GM19438 (cell line): ENCODE data around the gene SEMA3B.
"Not testable (repeated sequence)": the region's sequence is repeated elsewhere in the genome, so short reads cannot be mapped to it uniquely, and the experiment has no call there.

Experiments
- ATAC-seq: cut with Tn5 transposase; IDR thresholded peaks from one replicate; pipeline ENCODE4 v1.9.1; 2021; ENCODE audit warnings: low read depth; ENCODE audit not compliant: unreplicated experiment

SEMA3B gene

DNA sequence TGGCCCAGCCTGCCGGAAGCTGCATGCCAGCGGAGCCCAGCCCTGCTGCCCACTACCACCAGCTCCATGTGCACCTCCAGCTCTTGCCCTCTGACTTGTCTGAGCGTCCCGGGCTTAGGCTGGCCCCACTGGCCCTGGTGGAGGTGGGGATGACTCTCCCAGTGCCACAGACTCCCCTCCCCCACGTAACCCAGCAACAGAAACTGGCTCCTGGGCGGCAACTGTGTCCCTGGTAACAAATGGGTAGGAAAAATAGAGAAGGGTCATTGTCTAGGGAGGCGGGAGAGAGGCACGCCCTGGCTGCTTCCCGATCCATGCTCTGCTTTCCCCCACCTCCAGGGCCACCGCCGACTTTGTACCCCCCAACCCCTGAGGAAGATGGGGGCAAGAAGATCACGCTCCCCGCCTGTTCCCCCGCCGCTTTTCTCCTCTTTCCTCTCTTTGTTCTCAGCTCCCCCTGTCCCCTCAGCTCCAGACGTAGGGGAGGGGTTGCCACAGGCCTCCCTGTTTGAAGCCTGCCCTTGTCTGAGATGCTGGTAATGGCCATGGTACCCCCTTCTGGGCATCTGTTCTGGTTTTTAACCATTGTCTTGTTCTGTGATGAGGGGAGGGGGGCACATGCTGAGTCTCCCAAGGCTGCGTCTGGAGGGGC lies 10.8 kb upstream of the SEMA3B start:
- ATAC-seq = no peak

DNA sequence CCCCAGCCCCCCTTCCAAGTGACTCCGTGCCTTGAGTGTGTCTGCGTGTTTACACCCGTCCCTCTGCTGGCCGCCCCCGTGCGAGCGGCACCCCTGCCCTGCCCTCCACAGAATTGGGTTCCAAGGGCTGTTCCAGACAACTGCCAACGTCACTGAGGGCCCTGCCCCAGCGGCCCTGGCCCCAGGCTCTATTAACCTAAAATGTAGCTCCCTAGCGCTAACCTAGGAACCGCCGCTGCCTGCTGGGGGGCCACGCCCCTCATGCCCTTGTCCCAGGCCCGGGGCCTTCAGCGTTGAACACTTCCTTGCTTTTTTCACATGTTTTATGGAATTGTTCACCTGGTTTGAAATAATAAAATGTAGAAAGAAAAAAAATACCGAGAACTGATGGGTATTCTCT lies 10.0 kb upstream of the SEMA3B start:
- ATAC-seq = no peak

DNA sequence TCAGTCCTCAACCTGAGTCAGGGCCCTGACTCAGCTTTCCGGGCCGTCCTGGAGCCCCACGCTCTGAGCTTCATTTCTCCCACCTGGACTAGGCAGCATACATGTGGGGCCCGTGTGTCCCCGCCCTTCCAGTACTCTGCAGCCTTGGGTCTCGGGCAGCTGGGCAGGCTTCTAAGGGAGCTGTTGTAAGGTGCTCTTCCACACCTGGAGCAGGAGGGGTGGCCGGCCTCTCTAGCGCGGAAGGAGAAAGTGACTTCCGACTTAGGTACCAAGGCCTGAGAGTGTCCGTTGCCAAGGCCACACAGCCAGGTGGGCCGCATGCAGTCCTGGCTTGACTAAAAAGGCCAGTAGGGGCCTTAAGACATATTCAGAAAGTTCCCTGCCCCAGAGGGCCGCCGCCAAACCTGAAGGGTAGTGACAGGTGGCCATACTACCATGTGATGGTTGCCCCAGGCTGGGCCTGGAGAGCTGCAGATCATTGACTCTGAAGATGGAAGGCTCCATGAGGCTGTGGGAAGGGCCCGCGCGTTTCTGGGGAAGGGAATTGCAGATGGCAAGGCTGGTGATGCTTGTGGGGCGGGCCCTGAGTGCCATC lies 9.4 kb upstream of the SEMA3B start:
- peak; percentile 14 for ATAC-seq

DNA sequence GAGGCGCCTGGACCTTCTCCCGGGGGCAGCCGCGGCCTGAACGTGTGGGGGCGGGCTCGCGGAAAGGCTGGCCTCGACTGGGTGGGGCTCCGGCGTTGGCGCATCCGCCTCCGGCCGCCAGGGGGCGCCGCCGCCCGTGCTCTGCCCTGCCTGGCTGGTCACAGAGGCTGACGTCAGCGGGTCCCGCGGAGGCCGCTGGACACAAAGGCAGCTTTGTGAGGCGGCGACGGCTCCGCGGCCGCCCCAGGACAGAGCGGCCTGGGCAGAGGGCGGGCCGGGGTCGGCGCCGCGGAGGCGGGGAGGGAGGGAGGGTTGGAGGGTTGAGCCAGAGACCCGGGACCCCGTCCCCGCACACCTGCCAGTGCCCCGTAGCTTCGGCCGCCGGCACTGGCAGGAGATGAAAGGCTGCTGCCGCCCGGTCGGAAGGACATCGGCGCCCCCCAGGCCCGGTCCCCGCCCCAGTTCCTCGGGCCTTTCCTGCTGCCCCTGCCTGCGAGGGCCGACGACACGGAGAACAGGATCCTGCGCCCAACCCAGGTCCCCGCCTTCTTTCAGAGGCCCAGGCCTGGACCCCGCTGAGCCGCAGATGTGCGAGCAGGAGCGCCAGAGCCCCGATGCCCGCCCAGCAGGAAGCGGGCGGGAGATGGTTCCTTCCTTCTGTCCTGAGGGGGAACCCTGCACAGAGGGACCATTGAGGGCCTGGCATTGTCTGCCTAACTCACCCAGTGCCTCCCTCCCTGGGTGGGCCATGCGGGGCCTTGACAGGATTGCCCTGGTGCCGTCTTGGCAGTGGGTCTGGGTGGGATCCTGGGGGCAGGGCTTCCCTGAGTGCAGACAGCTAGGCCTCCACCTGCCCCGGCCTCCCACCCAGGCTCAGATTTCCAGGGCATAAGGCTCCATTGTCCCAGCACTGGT lies 8.7 kb upstream of the SEMA3B start:
- ATAC-seq = peak; percentile 89

DNA sequence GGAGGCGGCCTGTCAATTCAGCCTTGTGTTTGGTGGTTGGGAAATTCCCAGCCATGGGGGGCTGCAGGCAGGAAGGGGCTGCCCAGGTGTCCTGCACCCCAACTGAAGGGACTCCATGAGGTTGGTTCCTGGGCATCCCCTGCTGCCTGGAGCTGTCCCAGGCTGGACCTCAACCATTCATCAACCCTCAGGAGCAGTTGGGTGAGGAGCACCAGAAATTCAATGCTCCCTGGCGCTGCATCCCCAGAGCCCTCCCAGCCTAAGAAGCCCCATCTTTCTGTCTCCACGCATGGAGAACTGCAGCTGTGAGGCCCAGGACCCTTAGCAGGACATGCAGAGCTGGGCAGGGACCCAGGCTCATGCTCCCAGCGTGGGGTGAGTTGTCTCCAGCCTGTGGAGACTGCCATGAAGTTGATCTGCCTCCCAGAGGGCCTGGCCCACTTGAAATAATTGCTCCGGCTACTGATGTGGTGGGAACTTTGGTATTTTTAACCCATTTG lies 8.0 kb upstream of the SEMA3B start:
- no peak for ATAC-seq

DNA sequence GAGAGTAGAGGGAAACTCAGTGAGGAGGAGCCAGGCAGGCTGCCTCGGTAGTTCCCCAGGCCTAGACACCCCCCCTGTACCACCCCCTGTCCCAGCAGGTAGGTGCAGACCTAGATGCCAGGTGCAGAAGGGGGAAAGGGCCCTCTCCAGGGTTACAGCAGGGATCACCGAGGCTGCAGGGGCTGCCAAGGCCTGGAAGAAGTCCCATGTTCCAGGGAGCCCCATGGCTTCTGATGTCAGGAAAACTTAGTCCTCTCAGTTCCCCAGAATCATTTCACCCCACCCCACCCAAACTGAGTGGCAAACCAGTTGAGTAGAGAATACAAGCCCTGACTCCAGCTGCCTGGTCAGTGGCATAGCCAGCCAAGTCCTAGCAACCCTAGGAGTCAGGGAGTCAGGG lies 7.4 kb upstream of the SEMA3B start:
- ATAC-seq = no peak

DNA sequence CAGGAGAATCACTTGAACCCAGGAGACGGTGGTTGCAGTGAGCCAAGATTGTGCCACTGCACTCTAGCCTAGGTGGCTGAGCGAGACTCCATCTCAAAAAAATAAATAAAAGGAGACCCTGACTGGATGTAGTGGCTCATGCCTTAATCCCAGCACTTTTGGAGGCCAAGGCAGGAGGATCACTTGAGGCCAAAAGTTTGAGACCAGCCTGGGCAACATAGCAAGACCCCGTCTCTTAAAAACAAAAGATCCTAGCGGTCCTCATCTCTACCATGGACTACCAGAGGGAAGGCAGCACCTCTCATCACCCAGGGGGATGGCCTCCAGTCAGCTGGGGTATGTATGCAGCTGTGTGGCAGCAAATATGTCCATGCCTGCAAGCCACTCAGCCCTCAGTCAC lies 6.7 kb upstream of the SEMA3B start:
- not testable (repeated sequence) for ATAC-seq

DNA sequence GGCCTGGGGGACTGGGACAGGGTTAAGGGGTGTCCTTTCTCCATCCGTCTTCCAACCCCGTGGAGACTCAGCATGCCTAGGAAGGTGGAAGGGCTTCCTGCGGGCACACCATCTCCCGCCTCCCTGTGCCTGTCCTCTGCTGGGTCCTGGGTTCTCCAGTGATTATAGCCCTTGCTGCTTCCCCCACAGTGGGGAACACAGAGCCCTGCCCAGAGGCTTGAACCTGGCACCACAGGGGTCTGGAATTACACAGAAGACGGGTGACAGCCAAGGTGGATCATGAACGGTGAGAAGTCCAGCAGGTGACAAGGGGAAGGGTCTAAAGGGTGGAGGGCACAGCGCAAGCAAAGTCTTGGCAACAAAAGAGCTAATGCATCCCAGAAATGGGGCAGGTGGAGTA lies 6.2 kb upstream of the SEMA3B start:
- no peak for ATAC-seq

DNA sequence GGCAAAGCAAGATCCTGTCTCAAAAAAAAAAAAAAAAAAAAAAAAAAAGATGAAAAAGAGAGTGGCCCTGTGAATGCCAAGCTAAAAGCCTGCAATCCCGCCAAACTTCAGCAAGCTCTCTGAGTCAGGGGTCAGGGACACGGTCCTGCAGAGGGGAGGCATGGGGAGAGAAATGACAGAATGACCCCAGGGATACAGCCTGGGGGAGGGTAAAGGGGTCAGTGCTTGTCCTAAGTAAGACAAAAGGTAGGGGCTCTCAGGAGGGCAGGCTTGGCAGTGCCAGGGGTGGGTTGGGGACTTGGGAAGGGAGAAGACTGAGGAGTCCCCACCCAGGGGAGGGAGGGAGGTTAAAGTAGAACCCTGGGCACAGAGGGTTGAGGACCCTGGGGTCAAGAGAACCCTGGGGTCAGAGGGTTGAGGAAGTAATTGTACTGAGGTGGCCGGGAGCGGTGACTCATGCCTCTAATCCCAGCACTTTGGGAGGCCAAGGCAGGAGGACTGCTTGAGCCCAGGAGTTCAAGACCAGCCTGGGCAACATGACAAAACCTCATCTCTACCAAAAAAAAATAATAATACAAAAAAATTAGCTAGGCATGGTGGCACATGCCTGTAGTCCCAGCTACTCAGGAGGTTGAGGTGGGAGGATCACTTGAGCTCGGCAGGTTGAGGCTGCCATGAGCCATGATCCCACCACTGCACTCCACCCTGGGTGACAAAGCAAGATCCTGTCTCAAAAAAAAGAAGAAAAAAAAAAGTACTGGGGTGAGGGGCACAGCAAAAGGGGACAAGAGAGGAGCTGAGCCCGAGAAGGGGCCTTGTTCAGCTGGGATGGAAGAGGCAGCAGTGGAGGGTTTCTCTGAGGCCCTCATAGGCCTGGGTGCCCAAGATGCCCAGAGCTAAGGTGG lies 5.2 kb upstream of the SEMA3B start:
- ATAC-seq = no peak

DNA sequence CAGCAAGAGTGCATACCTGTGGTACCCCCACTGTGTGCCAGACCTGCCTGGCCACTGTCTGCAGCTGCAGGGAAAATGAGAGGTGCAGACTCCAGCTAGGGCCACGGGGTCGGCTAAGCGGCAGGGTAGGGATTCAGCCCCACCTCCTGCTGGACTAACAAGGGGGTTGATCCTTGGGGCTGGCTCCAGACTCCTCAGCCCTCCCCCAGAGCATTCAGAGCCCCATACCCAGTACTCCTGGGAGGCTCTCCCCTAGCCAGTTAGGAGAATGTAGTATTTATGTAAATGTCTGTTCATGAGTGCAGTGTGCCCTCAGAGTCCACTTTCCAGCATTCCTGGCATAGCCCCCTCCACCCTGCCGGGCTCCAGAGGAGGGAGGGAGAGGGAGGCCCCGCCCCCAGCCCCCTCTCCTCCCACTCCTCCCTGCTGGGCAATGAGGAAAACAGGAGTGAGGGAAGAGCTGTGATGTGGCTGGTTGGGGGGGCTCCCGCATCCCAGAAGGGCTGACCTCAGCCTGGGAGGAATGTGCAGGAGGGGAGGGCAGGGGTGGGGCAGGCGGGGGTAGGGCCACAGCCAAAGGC lies 4.5 kb upstream of the SEMA3B start:
- no peak for ATAC-seq

DNA sequence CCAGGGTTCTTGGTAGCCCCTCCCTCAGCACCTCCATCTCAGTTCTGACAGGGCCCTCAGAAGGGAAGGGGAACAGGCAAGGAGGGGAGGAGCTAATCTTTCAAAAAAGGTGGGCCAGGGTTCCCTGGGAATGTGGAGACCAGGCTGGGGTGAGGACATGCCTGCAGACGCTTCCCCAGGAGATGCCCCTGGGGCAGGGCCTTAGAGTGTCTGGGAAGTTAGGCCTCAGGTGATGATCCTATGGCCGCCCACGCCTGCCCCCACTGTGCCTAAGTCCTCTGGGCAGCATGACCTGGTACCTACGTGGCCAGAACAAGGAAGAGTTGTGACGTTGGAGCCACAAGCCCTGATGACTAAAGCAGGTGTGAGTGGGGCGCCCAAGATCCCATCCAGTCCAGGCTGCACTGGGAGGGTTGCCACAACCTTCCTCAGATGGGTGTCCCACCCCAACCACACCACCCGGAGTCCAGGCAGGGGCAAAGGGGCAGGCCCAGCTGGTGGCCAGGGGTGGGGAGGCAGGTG lies 3.9 kb upstream of the SEMA3B start:
- ATAC-seq = no peak

DNA sequence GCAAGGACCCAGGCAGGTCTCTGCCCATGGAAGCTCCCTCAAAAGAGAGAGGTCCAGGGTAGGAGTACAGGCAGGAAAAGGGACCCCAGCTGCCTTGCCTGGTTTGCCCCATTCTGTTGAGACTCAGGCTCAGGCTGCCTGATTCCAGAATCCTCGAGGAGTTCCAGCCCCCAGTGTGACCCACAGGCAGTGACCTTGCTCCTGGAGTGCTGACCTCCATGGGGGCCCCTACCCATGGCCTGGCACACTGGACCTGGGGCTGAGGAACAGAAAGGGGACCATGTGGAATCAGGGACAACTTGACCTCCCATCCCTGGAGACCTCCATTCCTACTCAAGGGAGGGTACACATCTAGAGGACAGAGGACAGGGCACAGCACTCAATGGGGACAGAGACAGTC lies 3.4 kb upstream of the SEMA3B start:
- no peak for ATAC-seq

DNA sequence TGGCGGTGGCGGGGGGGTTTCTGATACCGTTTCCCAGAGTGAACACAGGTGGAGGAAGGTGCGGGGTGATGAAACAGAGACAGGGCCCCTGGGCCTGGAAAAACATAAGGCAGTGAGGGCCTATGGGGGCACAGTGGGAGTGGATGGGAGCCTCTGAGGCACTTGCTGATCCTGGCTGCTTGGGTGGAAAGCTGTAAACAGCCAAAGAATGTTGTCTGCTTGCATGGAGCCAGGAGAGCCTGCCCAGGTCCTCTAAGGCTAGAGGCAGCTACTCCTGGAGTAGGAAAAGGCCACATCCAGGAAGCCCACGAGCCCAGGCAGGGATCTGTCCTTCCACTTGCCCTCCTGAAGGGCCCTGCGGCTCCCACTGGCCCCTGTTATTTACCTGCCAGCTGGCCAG lies 2.9 kb upstream of the SEMA3B start:
- ATAC-seq = no peak

DNA sequence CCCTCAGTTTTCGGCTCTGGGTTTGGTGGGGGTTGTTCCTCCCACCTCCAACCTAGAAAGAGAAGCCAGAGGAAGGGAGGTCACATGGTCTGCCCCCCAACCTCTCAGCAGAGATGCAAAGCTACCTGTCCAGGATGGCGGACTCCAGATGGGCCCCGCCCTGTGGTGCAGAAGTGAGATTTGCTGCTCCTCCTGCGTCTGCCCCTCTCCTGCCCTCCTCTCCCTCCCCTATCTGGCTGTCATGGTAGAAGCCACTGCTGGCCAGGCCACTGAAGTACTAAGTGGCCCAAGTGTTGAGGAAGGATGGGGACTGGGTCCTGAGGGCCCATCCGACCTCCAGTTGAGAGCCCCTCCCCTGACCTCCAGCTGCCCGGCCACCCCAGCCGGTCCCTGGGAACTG lies 2.1 kb upstream of the SEMA3B start:
- no peak for ATAC-seq

DNA sequence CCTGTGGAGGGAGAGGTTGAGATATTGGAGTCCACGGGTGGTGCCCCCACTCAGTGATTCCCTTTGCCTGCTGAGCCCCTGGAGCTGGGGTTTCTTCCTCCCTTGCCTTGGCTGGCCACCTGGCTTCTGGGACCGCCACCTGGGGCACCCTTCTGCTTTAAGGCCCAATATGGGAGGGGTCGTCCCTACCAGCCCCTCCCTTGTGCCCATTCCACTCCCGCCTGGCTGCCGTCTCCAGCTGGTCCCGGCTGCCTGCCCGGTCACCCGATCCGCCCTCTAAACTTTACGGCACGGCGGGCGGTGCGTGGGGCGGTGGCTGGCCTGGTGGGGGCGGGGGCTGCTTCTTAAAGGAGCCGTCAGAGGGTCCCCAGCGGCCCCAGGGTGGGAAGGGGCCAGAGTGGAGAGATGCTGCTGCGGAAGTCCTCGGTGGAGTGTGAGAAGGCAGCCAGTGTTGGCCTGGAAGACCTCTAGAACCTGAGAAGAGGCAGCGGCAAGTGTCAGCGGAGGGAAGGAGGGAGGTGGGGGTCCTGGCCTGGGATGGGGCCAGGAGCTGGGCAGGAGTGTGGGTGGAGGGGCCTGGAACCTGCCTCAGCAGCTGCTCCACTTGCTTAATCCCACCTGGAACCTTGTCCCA lies 1.6 kb upstream of the SEMA3B start:
- ATAC-seq = no peak

DNA sequence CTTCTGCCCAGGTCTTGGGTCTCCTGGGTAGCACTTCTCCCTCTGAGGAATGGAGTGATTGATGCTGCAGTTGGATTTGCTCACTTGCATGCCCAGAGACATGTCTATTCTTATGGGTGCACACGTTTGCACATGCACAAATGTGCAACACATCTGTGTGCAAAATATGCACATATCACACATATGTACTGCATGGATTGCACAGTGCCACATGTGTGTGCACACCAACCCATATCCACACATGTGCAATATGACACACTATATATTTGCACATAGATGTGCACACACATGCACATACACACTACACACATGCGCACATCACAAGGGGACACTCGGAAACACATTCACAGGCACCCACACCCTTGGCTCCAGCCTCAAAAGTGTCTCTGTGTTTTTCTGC lies 671 bp upstream of the SEMA3B start:
- ATAC-seq = no peak

DNA sequence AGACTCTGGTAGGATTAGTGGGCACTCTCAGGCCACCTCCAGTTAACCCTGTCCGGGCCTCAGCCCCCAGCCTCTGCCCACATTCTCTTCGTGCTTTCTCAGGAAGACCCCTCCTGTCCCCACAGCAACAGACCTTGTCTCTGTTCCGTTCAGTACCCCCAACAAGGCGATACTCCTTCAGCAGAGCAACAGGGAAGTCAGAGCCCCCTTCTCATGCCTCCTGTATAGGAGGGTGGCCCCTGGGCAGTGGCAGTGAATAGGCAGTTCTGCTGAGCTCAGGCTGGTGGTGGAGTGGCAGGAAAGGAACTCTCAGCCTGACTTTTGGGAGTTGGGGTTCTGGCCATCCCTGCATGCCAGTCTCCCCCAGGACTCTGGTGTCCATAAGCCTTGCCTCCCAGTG lies 513 bp downstream of the SEMA3B start:
- ATAC-seq = no peak

DNA sequence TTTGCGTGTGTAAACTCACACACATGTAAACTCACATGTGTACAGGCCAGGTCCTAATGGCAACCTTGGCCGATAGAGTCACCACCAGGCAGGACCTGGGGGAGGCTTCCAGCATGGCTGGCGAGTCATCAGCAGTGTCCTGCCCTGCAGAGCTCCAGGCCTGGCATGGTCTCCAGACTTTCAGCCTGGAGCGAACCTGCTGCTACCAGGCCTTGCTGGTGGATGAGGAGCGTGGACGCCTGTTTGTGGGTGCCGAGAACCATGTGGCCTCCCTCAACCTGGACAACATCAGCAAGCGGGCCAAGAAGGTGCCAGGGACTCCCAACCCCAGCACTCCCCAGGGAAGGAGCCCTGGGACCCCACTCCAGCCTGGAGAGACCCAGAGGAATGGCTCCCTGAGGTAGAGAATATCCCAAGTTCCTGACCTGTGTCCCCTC lies 1.0 kb downstream of the SEMA3B start:
- no peak for ATAC-seq

DNA sequence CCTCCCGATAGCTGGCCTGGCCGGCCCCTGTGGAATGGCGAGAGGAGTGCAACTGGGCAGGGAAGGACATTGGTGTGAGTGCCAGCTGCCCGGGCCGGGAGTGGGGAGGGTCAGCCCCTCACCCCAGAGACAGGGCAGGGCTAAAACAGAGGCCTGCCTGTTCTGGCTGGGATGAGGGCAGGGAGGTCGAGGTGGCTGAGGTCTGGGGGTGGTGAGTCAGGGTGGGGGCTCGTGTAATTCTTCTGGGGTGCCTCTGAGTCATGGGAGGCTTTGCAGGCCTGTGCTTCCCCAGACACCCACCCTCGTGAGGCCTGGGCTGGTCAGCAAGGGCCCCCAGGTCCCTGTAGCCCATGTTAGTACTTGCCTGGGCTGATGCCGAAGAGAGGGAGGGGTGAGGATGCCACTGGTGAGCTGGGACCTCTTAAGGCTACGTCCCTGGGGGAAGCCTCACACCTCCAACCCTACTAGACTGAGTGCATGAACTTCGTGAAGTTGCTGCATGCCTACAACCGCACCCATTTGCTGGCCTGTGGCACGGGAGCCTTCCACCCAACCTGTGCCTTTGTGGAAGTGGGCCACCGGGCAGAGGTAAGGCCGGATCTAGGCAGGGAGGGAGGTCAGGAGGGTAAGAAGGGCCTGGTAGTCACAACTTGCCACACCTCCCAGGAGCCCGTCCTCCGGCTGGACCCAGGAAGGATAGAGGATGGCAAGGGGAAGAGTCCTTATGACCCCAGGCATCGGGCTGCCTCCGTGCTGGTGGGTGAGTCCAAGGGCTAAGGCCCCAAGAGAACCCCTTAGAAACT lies 1.7 kb downstream of the SEMA3B start:
- ATAC-seq = no peak
